Endothelial cell of umbilical vein (primary cell): Measurements from ENCODE around the gene RHD. TPM values are rescaled to one million over a fixed set of nuclear protein-coding genes. Genes with fewer than 3 reads are reported as not detected.
A peak's percentile ranks its signal among the peaks of the same experiment; 100 is the strongest.

Source experiments
- BruUV-seq: library from RNA; stranded (reverse); fragments of 400-500 nt; replicated peaks from 2 replicates; lab custom pipeline; 2021; lab: Mats Ljungman, UMichigan
- CTCF ChIA-PET: fragments of 300-600, 350-600 bp; sonication (Branson Sonifier 250); formaldehyde crosslinking; loops from one replicate; lab custom pipeline; 2021; ENCODE audit warnings: antibody characterized with exemption, inconsistent platforms; lab: Charles Lee
- POLR2A ChIA-PET: fragments of 300-600, 350-600 bp; sonication (Branson Sonifier 250); formaldehyde crosslinking; loops from one replicate; lab custom pipeline; 2021; ENCODE audit warnings: antibody characterized with exemption, inconsistent platforms; lab: Charles Lee
- DNase-seq: peaks from one replicate; pipeline ENCODE4 v3.0.0-alpha.2; 2011; ENCODE audit warnings: low read depth, low spot score
- FAIRE-seq: peaks from 2 replicates; lab custom pipeline; 2011; peaks lifted over from hg19 to GRCh38; lab: Jason Lieb, UNC
- H2AFZ ChIP-seq: 2 replicates; pipeline ENCODE4 v1.6.0; 2012; ENCODE audit warnings: low read depth, low read length, control low read depth, inconsistent platforms
- H3K27ac ChIP-seq: 2 replicates; pipeline ENCODE4 v1.5.1; 2011; ENCODE audit warnings: low read depth, mild to moderate bottlenecking, control low read depth, low read length, moderate library complexity; ENCODE audit not compliant: insufficient read depth
- H3K27me3 ChIP-seq, 2 experiments: 2 replicates each; pipeline versions ENCODE4 v1.6.0 to v1.6.1; 2011; ENCODE audit warnings: low read length in 2 of 2, mixed read lengths in 1 of 2; ENCODE audit not compliant: control insufficient read depth in 2 of 2, insufficient read depth in 2 of 2
- H3K36me3 ChIP-seq, 2 experiments: 2 replicates in 1 of 2; 3 replicates in 1 of 2; pipeline ENCODE4 v1.5.1; 2011; ENCODE audit warnings: low read length in 2 of 2, mild to moderate bottlenecking in 1 of 2, moderate library complexity in 1 of 2; ENCODE audit not compliant: control insufficient read depth in 2 of 2, insufficient read depth in 2 of 2; ENCODE audit errors: extremely low read depth in 1 of 2
- H3K4me1 ChIP-seq: 3 replicates; pipeline ENCODE4 v1.5.1; 2011; ENCODE audit warnings: mild to moderate bottlenecking, low read length; ENCODE audit not compliant: control insufficient read depth, insufficient read depth; ENCODE audit errors: extremely low read depth
- H3K4me2 ChIP-seq: 2 replicates; pipeline ENCODE4 v1.6.1; 2011; ENCODE audit warnings: low read length, control low read depth, mixed read lengths; ENCODE audit not compliant: insufficient read depth
- H3K4me3 ChIP-seq, 3 experiments: fragments of 200-600 bp in 1 of 3; sonication (generic), shearing (Covaris generic) in 1 of 3; replicated peaks in 1 of 3; 2 replicates each; pipeline ENCODE4 v1.5.1; 2011 to 2016; ENCODE audit warnings: control low read depth in 3 of 3, low read length in 3 of 3, mild to moderate bottlenecking in 2 of 3, inconsistent platforms in 1 of 3, low read depth in 1 of 3, moderate library complexity in 1 of 3; ENCODE audit not compliant: insufficient read depth in 1 of 3
- H3K79me2 ChIP-seq: 2 replicates; pipeline ENCODE4 v1.6.0; 2012; ENCODE audit warnings: low read length, inconsistent platforms; ENCODE audit not compliant: control insufficient read depth, insufficient read depth
- H3K9ac ChIP-seq: replicated peaks from 2 replicates; pipeline ENCODE3; 2011; ENCODE audit warnings: low read length, control low read depth; ENCODE audit not compliant: insufficient read depth; ENCODE audit errors: extremely low read depth
- H3K9me1 ChIP-seq: replicated peaks from 3 replicates; pipeline ENCODE4 v1.6.0; 2011; ENCODE audit warnings: mild to moderate bottlenecking, low read length; ENCODE audit not compliant: control insufficient read depth, insufficient read depth; ENCODE audit errors: extremely low read depth
- H3K9me3 ChIP-seq: replicated peaks from 2 replicates; pipeline ENCODE4 v1.5.1; 2012; ENCODE audit warnings: low read length, inconsistent platforms; ENCODE audit not compliant: control insufficient read depth, insufficient read depth
- H4K20me1 ChIP-seq: replicated peaks from 2 replicates; pipeline ENCODE3; 2011; ENCODE audit warnings: mild to moderate bottlenecking, low read length; ENCODE audit not compliant: control insufficient read depth, insufficient read depth; ENCODE audit errors: extremely low read depth
- EZH2 ChIP-seq: IDR thresholded peaks from 2 replicates; pipeline ENCODE4 v1.6.1; 2012; ENCODE audit warnings: borderline replicate concordance, low read depth, mild to moderate bottlenecking, moderate library complexity, low read length, inconsistent platforms; ENCODE audit not compliant: severe bottlenecking
- FOS ChIP-seq: IDR thresholded peaks from 2 replicates; pipeline ENCODE4 v1.6.1; 2011; ENCODE audit warnings: mild to moderate bottlenecking, low read length, moderate library complexity, borderline replicate concordance; ENCODE audit not compliant: insufficient read depth
- GATA2 ChIP-seq: IDR thresholded peaks from 2 replicates; pipeline ENCODE4 v1.7.0; 2011; ENCODE audit warnings: low read depth, mild to moderate bottlenecking, moderate library complexity, mixed read lengths, low read length; ENCODE audit not compliant: insufficient read length, insufficient read depth
- JUN ChIP-seq: IDR thresholded peaks from 2 replicates; pipeline ENCODE4 v1.6.1; 2011; ENCODE audit warnings: borderline replicate concordance, low read depth; ENCODE audit not compliant: insufficient read length, insufficient read depth
- MYC ChIP-seq: IDR thresholded peaks from one replicate; pipeline ENCODE4 v1.6.1; 2011; ENCODE audit warnings: mild to moderate bottlenecking, low read depth, low read length
- POLR2A ChIP-seq: IDR thresholded peaks from 2 replicates; pipeline ENCODE4 v1.6.1; 2012; ENCODE audit warnings: low read depth, mild to moderate bottlenecking, control low read depth, low read length
- POLR2AphosphoS5 ChIP-seq: IDR thresholded peaks from 2 replicates; pipeline ENCODE4 v1.6.1; 2012; ENCODE audit warnings: low read depth, mild to moderate bottlenecking, control low read depth, low read length, moderate library complexity; ENCODE audit not compliant: insufficient read depth
- dilution Hi-C: fragments of 300-500 bp; cut with MboI; formaldehyde crosslinking; loops from one replicate; pipeline ENCODE4 v1.15.0; 2019; ENCODE audit warnings: low sequenced_read_pairs; ENCODE audit not compliant: extremely low pct_ligation_motif_present
- intact Hi-C: fragments of 100-400 bp; cut with micrococcal nuclease; formaldehyde crosslinking; loops from one replicate; pipeline ENCODE4 v1.10.0; 2022
- polyA plus RNA-seq, 4 experiments: library from polyadenylated mRNA; depleted of rRNA in 3 of 4; stranded (reverse) in 3 of 4; unstranded in 1 of 4; fragments of >200 nt; gene quantifications; 2 replicates each; pipeline versions ENCODE4 v1.2.1 to v1.2.3, GENCODE V29; 2011 to 2012; ENCODE audit warnings: missing spikeins in 1 of 4
- total RNA-seq: library from RNA; stranded (reverse); gene quantifications from 2 replicates; pipeline ENCODE4 v1.2.3, GENCODE V29; 2021
- TF ChIP-seq, protein P1 (sequence below): IDR thresholded peaks from 2 replicates; pipeline ENCODE4 v1.6.1; 2011; ENCODE audit not compliant: insufficient read depth, insufficient read length
- TF ChIP-seq, protein P2 (sequence below), 2 donors: IDR thresholded peaks; 1 replicate in 1 of 2; 2 replicates in 1 of 2; pipeline ENCODE4 v1.5.1; 2011; ENCODE audit warnings: low read length in 2 of 2, mild to moderate bottlenecking in 2 of 2, moderate library complexity in 2 of 2, control low read depth in 1 of 2, inconsistent platforms in 1 of 2, low read depth in 1 of 2; ENCODE audit not compliant: insufficient read depth in 1 of 2; ENCODE audit errors: extremely low read depth in 1 of 2

The RHD gene
- total and polyA plus RNA-seq, 2 donors (not counting 3 experiments of a cell fraction or from before 2014, with no cell fraction given): not detected

DNA sequence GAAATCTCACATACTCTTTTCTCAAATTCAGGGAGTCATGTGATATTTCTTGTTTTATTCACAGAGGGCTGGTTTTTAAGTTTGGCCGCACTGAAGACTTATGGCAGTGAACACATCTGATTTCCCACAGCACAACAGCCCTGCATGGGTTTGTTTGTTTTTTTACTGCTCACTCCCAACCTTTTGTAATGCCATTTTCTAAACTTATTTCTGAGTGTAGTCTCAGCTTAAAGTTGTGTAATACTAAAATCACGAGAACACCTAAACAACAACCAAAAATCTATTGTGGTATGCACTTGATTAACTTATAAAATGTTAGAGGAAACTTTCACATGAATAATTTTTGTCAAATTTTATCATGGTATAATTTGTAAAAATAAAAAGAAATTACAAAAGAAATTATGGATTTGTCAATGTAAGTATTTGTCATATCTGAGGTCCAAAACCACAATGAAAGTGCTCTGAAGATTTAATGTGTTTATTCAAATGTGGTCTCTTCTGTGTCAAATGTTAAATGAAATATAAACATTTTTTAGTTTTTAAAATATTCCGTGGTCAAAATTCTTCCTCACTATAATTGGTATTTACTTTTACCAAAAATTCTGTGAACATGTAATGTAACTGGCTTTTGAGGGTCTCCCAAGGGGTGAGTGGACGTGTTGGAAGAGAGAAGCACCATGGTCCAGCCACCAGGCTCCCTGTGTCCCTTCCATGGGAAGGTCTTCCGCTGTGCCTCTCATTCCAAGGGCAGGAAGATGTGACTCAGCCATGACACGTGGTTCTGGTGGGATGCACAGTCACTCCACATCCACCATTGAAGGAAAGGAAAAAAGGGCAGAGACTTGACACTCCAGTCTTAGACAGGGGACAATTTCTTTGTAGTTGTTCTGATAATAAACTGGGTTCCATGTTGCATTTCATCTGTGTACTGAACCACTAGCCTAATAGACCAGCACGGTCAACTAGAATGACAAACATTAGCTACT lies 88.6 kb downstream of the RHD start:
- FAIRE-seq (peak; percentile 84), DNase-seq (peak; percentile 66)
- intact Hi-C loops: no loop called here
- H3K4me2 ChIP-seq: peak overlapping the region; percentile 73
- no peaks in the 10 kb centered on the region for H3K79me2 ChIP-seq
- H3K27me3 ChIP-seq: no peaks in the 10 kb centered on the region
- POLR2A ChIA-PET: no interaction called here
- H3K9ac ChIP-seq: no peak overlapping the region
- no peak overlapping the region for H2AFZ ChIP-seq
- BruUV-seq: no TSS peak
- peaks cover 2 to 8% of the 10 kb centered on the region in 2 experiments for H3K36me3 ChIP-seq
- dilution Hi-C loops: no loop called here
- TF ChIP-seq EZH2 (no peak), JUN (peak; percentile 68), FOS (peak; percentile 85), MYC (peak; percentile 74)
- TF ChIP-seq, protein P1, sequence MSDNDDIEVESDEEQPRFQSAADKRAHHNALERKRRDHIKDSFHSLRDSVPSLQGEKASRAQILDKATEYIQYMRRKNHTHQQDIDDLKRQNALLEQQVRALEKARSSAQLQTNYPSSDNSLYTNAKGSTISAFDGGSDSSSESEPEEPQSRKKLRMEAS: peak; percentile 87
- CTCF ChIA-PET: no interaction called here
- H3K9me3 ChIP-seq: no peaks in the 10 kb centered on the region
- H3K4me3 ChIP-seq: no peak overlapping the region
- H3K9me1 ChIP-seq: peaks cover 4% of the 10 kb centered on the region
- peak overlapping the region; percentile 78 for H3K27ac ChIP-seq
- H3K4me1 ChIP-seq: peaks cover 19% of the 10 kb centered on the region
- no peaks in the 10 kb centered on the region for H4K20me1 ChIP-seq

DNA sequence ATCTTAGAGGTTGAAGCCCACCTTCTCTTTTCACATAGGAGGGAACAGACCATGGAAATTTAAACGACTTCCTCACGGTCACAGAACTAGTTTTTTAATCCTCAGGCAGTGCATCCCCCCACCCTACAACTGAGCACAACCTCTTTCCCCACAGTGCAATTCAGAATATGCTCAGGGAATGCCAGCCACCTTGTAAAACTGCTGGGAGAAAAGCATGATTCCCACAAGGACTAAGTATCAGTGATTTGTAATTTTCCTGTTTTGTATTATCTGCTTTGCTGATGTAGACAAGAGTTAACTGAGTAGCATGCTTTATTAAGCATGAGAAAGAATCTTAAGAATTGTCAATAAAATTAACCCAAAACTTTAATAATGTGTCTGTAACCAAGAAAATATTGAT lies 89.6 kb downstream of the RHD start:
- no peak for TF ChIP-seq JUN
- TF ChIP-seq, protein P2, sequence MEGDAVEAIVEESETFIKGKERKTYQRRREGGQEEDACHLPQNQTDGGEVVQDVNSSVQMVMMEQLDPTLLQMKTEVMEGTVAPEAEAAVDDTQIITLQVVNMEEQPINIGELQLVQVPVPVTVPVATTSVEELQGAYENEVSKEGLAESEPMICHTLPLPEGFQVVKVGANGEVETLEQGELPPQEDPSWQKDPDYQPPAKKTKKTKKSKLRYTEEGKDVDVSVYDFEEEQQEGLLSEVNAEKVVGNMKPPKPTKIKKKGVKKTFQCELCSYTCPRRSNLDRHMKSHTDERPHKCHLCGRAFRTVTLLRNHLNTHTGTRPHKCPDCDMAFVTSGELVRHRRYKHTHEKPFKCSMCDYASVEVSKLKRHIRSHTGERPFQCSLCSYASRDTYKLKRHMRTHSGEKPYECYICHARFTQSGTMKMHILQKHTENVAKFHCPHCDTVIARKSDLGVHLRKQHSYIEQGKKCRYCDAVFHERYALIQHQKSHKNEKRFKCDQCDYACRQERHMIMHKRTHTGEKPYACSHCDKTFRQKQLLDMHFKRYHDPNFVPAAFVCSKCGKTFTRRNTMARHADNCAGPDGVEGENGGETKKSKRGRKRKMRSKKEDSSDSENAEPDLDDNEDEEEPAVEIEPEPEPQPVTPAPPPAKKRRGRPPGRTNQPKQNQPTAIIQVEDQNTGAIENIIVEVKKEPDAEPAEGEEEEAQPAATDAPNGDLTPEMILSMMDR (IDR thresholded peaks at IDR 0.05; ENCODE audit: extremely low read depth in 1 of 2, insufficient read depth in 1 of 2, low read depth in 1 of 2, low read length in 2 of 2): no peak
- TF ChIP-seq POLR2A: no peak
- no peak for TF ChIP-seq MYC
- TF ChIP-seq GATA2: no peak
- no peak for TF ChIP-seq POLR2AphosphoS5
- no peak for TF ChIP-seq FOS
- TF ChIP-seq, protein P1: no peak
- TF ChIP-seq EZH2: no peak
- peak overlapping the region; percentile 78 for H3K27ac ChIP-seq
- ChIA-PET POLR2A (no interaction called here), CTCF (no interaction called here)
- H3K4me3 ChIP-seq: no peak overlapping the region
- dilution Hi-C loops: no loop called here
- FAIRE-seq (no peak), DNase-seq (peak; percentile 65)
- no peak overlapping the region for H2AFZ ChIP-seq
- H3K4me1 ChIP-seq: peaks cover 19% of the 10 kb centered on the region
- BruUV-seq: TSS peak; percentile 50
- intact Hi-C loops: no loop called here
- H4K20me1 ChIP-seq: no peaks in the 10 kb centered on the region
- H3K27me3 ChIP-seq: no peaks in the 10 kb centered on the region
- H3K9me3 ChIP-seq: no peaks in the 10 kb centered on the region
- no peaks in the 10 kb centered on the region for H3K79me2 ChIP-seq
- peak overlapping the region; percentile 73 for H3K4me2 ChIP-seq
- H3K9ac ChIP-seq: no peak overlapping the region
- H3K9me1 ChIP-seq: peaks cover 4% of the 10 kb centered on the region
- H3K36me3 ChIP-seq: peaks cover 2 to 4% of the 10 kb centered on the region in 2 experiments
